HG02678 (cell line): ENCODE data around the gene ATP6V0B.

Source experiments
- ATAC-seq: cut with Tn5 transposase; IDR thresholded peaks from one replicate; pipeline ENCODE4 v1.9.1; 2021; ENCODE audit warnings: mild to moderate bottlenecking, moderate library complexity; ENCODE audit not compliant: unreplicated experiment

ATP6V0B gene

DNA sequence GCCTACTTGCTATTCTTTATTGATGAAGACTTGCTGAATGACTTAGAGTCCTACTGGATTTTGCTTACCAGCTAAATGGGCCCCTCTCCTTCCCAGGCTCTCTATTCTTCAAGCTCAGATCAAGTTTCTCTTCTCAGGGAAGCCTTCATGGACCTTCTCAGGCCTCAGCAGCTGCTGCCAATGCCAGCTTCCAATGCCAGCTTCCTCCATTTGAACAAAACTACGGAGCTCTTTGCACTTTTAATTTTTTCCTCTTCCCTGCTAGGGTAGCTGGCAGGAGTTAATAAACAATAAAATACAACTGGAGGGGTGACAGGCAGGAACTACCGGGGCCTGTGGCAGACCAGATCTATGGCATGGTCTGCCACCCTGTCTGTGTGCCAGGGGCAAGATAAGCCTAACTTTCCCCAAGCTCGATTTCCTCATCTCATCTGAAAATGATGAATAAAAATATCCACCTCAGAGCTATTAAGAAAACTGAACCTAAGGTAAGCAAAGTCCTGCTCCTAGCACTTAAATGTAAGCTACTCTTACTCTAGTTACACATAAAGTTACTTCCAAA is 29.0 kb upstream of the ATP6V0B start:
- ATAC-seq: no peak

DNA sequence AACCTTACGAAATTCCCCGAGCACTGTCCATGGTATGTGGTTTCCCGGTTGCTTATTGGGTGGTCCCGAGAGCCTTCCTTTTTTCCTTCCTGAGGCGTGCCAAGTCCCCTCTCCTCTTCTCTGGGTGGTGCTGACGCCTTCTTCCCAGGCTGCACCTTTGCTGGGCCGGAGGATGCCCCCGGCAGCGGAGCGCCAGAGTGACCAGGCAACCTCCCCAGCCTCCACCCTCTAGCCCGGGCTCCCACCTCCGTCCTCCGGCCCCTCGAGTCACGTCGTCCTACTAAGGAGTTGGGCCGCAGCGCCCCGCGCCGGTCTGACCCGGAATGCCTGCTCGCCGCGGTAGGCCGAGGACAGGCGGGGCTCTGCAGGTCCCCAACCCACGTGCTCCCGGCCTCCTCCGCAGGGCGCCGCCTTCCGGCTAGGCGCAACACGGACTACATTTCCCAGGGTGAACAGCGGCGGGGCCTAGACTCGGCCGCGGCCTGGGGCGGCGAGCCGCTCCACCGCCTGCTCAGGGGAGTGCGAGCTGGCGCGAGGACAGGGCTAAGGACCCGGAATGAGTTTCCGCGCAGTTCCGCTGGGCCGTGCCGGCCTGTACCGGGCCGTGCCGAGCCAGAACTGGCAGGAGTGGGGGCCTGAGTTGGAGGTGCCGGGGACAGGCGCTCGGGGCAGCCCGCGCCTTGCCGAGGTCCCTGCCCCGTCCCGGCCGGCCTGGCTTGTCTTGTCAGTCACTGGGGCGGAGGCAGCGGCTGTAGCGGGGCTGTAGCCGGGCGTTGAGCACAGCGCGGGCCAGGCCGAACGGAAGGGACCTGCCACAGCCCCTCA is 28.3 kb upstream of the ATP6V0B start, which contains the start of gene IPO13:
Gene IPO13, plus strand, starts transcription at position 715 of the 825 bp plus-strand sequence. CDS start 651 bp downstream, outside the sequence.
- ATAC-seq: peak; percentile 94

DNA sequence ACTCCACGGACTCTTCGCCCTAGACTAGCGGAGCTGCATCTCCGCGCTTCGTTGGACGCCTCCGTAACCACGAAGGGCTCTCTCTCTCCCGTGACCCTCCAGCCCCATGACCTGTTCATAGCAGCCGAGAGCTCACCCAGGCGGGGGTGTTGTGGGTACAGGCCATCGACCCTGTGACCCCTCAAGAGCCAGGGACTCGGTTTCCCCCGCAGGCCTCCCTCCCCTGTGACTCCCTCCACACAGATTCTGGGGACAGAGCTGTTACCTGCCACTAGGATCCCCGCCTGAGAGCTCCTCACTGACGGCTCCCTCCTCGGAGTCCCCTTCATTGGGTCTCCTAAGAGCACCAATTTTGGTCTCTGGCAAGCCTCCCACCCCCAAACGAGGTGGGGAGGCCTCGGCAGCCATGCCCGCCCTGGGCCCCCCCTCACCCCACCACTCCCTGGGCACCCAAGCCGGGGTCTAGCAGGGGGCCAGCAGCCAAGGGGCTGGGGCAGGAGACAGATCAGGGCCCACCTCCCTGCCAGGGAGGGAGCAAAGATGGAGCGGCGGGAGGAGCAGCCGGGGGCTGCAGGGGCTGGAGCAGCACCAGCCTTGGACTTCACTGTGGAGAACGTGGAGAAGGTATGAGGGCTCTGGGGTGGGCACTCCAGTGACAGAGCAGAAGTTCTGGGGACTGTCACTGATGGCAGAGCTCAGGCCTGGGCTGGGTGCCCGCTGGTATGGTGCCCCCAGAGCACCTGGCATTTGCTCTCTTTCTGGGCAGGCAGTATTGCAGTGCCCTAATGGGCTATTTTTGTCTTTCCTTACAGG is 27.5 kb upstream of the ATP6V0B start:
- ATAC-seq: no peak

DNA sequence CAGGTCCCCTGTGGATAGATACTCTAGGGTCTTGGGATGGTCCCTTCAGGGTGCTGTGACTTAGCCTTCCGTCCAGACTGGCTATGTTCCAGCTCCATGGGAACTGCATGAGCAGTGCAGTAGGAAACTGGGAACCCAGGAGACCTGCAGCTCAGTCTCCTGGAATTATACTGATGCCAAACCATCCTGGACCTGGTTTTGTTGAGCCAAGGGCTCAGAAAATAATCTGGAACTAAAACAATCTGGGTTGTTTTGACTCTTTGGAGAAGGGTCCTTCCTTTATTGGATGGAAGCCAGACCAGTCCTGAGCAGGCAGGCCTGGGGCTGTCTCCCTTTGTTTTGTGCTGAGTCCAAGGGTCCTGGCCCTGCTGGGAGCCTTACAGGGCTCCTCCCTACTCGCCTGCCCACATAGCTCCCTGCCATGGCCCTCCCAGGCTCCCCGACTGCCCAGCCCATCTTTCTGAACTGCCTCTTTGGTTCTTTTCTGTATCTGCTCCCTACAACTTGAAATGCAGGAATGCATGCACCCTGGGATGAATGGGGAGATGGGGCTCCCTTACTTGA is 26.8 kb upstream of the ATP6V0B start:
- ATAC-seq: no peak

DNA sequence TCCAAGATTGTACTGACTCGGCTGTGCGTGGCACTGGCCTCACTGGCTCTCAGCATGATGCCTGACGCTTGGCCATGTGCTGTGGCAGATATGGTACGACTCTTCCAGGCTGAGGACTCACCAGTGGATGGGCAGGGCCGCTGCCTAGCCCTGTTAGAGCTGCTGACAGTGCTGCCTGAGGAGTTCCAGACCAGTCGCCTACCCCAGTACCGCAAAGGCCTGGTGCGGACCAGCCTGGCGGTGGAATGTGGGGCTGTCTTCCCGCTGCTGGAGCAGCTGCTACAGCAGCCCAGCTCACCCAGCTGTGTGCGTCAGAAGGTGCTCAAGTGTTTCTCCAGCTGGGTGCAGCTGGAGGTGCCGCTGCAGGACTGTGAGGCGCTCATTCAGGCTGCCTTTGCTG is 25.1 kb upstream of the ATP6V0B start:
- ATAC-seq: no peak

DNA sequence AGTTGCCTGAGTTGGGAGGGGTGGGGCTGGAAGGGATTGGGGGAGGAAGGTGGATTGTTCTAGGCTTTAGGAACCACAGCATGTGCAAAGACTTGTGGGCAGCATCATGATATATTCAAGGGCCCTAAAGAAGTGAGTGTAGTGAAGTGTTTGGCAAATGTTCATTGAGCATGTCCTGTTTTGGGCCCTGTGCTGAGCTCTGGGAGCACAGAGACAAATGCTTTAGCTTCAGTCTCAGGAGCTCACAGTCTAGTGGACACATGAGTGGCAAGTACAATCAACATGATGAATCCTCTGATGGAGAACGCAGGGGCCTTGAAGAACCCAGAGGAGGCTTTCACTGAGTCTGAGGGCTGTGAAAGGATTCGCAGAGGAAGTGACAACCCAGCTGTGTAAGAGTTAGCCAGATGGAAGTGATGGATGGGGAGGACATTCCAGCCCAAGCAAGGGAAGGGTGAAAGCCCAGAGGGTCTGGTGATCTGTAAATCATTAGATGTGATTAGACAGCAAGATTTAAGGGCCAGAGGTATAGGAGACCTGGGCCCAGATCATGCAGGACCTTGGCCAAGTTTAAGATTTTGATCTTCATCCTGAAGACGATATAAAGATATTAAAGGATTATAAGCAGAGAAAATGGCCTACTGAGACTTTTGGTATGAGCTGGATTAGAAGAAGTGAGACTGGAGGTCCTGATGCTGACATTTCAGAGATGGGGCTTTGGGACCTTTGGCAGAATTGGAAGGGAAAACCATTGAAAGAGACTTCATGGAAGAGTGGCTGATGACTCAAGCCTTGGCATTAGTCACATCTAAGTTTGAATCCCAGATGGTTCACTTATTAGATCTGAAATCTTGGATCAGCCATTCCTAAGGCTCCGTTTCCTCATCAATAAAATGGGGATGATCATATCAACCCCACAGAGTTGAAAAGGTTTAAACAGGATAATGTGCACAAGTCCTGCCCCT is 23.5 kb upstream of the ATP6V0B start:
- no peak for ATAC-seq

DNA sequence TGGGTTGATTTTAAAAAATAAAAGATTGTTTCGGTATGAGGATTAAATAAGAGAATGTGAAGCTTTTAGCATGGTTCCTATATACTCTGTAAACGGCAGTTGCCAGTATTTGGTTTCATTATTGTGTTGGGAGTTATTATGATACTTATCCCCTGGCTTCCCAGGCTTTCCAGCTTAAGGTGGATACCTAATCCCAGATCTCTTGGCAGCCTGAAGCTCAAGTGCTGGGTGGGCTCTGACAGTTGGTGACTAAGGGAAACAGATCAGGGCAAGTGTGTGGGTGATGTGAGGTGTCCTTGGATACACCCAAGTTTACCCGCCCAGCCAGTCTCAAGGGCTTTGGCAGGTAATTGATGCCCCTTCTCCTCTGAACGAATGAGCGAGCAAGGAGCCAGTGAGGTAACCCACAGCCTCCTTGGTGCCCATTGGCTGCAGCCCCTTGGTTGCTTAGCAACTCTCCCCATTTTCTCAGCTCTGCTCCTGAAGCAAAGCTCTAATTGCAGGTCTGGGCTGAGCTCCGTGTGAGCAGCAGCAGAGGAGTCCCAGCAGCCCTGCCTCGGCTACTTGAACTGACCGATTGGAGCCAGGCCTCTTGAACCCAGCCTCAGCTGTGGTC is 21.9 kb upstream of the ATP6V0B start:
- no peak for ATAC-seq

DNA sequence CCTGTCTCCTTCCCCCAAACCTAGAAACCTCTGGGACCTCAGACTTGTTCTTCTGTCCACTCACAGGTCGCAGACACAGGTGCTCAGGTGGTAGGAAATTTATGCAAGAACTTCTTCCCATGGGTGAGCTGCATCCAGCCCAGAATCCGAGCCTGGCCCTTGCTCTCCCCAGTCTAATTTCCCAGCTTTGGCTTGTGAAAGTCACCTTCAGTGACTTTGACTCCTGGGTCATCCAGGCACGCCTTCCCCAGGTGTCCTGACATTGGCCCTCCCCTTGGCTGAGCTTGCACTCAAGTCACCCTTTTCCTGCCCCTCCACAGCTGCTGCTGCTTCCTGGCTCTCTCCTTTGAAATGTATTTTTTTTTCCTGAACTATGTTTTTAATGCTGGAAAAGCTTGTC is 21.4 kb upstream of the ATP6V0B start:
- no peak for ATAC-seq

DNA sequence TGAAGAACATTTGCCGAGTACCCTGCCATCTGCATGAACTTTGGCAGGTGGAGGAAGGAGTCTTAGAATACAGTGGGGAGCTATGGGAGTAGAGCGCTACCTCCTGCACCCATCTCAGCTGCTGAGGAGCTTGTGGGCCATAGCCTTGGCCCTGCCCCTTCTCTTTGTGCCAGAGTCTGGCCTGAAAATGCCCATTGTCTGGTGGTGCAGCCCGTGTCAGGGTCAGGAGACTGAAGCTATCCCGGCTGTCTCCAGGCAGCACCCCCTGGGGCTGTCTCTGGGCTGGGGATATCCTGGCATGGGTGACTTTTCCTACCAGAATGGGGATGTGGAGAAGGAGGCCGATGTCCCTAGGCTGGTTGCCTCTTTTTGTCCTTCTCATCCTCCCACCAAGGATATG is 20.7 kb upstream of the ATP6V0B start:
- no peak for ATAC-seq

DNA sequence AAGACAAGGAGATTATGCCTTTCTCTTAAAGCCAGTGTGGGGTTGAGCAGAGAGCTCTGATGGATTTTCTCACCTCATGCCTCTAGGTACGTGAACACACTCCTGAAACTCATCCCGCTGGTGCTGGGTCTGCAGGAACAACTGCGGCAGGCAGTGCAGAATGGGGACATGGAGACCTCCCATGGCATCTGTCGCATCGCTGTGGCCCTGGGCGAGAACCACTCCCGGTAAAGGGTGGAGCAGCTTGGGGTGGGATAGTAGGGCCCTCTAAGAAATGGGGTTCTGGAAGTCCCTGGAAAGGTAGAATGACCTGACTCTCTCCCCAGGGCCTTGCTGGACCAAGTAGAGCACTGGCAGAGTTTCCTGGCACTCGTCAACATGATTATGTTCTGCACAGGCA is 18.5 kb upstream of the ATP6V0B start:
- ATAC-seq: no peak

DNA sequence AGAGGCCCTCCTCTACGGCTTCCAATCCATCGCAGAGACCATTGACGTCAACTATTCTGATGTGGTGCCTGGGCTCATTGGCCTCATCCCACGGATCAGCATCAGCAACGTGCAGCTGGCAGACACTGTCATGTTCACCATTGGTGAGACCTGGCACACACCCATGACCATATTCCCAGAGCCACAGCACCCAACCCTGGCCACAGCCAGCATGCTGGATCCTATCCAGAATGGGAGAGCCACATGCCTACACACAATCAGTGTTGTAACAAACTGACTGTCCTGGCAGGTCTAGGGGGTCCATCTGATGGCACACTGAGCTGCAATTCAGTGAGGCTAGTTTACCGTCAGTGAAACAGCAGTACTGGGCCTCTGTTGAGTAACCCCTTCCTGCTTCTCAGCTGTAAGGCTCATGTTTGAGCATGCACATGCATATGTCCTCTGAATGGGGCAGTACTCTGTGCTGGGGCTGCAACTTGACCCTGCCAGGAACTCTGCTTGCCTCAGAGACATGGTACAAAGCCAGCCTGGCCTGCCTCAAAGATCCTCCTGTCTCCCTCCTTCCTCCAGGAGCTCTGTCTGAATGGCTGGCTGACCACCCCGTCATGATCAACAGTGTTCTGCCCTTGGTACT is 17.2 kb upstream of the ATP6V0B start:
- no peak for ATAC-seq

DNA sequence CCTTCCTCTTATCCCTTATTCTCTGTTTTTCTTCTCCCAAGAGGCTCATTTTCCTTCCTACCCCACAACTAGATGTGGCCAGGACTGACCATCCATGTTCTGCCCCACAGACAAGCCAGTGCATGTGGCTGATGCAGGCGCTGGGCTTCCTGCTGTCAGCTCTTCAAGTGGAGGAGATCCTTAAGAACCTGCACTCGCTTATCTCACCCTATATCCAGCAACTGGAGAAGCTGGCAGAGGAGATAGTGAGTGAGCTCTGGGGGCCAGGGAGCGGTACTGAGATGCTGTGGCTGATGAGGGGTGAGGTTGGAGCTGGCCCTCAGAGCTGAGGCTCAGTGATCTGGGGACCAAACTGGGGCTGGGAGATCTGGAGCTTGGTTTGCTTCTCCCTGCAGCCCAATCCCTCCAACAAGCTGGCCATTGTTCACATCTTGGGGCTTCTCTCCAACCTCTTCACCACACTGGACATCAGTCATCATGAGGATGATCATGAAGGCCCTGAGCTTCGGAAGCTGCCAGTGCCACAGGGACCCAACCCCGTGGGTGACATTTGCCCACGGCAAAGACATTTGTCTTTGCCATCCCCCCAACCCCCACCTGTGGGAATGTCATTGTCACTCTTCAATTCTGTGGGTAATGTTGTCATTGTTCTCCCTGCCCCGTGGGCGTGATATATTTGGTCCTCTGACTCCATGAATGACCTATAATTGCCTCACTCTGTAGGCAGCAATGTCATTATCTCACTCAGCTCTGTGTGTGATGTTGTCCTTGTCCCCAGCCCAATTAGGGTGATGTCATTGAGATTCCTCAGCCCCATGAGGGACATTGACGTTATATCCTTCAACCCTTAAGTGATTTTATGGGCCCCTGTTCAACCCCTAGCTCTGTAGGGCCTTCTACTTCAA is 16.2 kb upstream of the ATP6V0B start:
- ATAC-seq: no peak

DNA sequence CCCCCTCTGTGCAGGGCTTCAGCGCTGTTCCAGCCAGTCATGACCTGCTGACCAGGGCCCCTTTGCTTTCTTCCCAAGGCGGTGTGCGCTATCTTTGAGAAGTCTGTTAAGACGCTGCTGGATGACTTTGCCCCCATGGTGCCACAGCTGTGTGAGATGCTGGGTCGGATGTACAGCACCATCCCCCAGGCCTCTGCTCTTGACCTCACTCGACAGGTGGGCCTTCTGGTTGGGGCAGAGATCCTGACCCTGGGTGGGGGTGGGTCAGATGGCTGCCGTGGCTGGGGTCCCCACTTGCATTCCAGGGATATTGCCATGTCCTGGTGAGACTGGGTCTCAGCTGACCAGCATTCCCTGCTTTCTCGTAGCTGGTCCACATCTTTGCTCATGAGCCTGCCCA is 14.0 kb upstream of the ATP6V0B start:
- no peak for ATAC-seq

DNA sequence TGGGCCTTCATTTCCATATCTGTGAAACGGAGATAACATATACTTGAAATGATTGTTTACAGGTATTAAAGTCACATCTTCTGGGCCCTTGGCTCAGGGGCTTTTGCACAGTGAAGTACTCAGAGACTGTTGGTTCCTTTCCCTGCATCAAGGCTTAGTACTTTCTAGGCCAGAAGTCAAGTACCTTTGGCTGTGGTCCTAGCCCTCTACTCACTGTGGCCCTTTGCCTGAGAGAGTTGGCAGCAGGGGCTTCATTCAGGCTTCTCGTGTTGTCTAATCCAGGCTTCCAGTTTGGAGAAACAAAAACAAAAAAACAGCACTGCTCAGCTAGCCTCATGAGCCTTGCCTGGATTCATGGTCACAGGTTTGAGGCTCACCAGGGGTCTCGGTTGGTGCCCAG is 13.1 kb upstream of the ATP6V0B start:
- ATAC-seq: no peak

DNA sequence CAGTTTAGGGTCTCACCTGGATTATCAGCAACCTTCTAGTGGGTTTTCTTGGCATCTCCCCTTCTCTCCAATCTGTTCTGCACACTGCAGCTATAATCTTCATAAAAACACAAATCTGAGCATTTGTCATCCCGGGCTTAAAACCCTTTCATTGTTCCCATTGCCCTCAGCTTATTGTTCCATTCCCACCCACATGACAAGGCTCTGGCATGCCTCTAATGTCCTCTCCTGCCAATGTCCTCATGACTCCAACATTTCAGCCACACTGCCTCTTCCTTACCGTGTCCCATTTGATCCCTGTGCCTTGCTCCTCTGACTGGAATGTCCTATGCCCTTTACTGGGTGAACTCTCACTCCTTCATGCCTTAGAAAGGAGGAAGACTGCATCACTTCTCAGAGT is 12.4 kb upstream of the ATP6V0B start:
- no peak for ATAC-seq

DNA sequence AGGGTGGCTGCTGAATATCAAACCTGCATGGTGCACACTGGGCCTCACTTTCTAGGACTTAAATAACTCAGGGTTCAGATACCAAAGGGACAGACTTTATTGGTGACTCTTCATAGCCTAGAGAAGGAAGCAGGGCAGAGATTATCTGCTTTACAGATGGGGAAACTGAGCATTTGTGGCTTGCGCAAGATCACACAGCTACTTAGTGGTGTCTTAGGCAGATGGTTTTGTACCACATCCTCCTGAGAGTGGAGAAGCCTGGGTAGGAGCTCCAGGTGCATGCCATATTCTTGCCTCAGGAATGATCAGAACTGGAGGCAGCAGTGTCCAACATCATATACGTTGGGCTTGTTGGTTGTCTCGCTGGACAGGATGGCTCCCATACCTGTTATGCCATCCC is 11.8 kb upstream of the ATP6V0B start:
- ATAC-seq: no peak

DNA sequence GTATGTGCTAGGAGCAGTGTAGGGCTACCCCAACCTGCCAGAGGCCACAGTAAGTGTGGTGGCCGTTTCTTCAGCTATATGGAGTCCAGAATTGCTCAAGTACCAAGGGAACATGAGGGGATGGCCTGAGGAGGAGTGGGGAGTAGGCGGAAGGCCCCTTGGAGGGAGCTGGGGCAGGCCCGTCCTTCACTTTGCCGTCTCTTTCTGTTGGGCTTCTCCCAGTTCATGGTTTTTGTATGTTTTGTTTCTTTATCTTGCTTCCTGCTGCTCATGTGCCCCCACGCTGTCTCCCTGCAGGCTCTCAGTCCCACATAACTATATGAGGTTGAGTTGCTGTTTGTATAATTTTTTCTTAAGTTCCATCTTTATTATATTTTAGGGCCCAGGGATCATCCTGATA is 10.9 kb upstream of the ATP6V0B start:
- ATAC-seq: no peak

DNA sequence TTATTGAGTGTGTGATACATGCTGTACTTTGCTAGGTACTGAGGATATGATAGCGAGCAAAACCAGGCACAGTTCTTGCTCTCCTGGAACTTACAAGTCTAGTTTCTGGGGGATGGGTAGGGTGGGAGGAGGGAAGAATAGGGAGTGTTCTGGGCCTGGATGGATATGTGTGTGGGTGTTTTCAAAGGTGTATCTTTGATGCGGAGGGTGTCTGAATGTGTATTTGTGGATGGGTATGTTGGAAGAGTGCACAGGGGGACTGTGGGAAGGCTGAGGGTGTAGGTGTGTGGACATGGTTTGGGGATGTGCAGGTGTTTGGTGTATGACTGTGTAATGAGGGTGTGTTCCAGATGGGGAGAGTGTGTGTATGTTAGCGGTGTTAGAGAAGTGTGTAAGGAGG is 9.4 kb upstream of the ATP6V0B start:
- ATAC-seq: no peak
